ENCODE results near the gene TIAM1. TPM values are rescaled to one million over a fixed set of nuclear protein-coding genes. Genes with fewer than 3 reads are reported as not detected.

Gene TIAM1
- total RNA-seq, 2 donors from 2014 or later: 4.5 to 15.2 TPM

DNA sequence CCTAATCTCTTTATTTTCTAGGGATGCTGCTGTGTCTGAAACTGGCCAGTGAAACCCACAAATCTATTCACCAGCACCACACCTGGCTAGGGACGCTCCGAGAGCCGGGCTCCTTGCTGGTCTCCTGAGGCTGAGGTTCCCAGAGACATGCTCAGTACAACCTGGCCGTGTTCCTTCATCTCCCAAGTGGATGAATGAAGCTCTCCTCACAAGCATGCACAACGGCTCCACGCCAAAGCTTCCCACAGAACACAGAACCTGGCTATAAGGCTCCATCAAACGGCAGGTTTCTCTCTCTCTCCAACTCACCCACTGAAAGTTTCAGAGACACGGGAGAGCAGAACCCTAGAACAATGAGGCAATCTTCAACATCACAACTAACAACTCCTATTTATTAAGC lies 82.3 kb downstream of the TIAM1 start:
- Histone ChIP-seq H3K27me3 (replicated peaks; ENCODE audit: insufficient read depth) (no peaks in the 10 kb centered on the region), H3K36me3 (no peaks in the 10 kb centered on the region), H3K4me3 (no peak overlapping the region), H3K27ac (no peak overlapping the region), H3K9me3 (no peaks in the 10 kb centered on the region), H3K4me1 (ENCODE audit: control insufficient read depth in 1 of 2, low read depth in 2 of 2) (no peaks in the 10 kb centered on the region)
- no peak for ATAC-seq (ENCODE audit: insufficient number of reproducible peaks, low FRiP score, low read depth)
- no peak for TF ChIP-seq CTCF (IDR thresholded peaks at IDR 0.05)
- no peak for DNase-seq (ENCODE audit: low spot score)

DNA sequence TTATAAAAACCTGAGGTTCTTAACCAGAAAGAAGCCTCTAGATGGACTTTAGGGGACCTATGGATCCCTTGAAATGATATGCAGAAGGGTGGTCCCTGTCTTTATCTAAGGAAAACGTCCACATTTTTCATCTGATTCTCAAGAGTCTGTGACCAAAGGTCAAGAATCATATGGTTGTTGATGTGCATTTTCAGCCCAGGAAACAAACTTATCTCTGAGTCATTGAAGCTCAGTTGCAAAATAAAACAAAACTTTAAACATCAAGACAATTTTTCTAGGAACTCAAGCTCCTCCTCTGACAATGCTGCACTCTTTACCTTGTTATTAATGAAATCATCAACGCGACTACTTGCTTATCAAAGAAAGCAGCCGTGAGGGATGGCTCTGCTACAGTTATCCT lies 83.3 kb downstream of the TIAM1 start:
- no peak overlapping the region for H3K4me3 ChIP-seq
- no peaks in the 10 kb centered on the region for H3K9me3 ChIP-seq
- no peaks in the 10 kb centered on the region for H3K36me3 ChIP-seq
- DNase-seq (ENCODE audit: low spot score) (no peak), ATAC-seq (ENCODE audit: insufficient number of reproducible peaks, low FRiP score, low read depth) (no peak)
- H3K27ac ChIP-seq: no peak overlapping the region
- no peaks in the 10 kb centered on the region for H3K27me3 ChIP-seq (replicated peaks; ENCODE audit: insufficient read depth)
- TF ChIP-seq CTCF (IDR thresholded peaks at IDR 0.05): no peak
- H3K4me1 ChIP-seq (ENCODE audit: control insufficient read depth in 1 of 2, low read depth in 2 of 2): no peaks in the 10 kb centered on the region

GRCh38 chr21:31258073-31258472 lies 86.0 kb downstream of the TIAM1 start:
- no peaks in the 10 kb centered on the region for H3K27me3 ChIP-seq (replicated peaks; ENCODE audit: insufficient read depth)
- no peaks in the 10 kb centered on the region for H3K4me1 ChIP-seq (ENCODE audit: control insufficient read depth in 1 of 2, low read depth in 2 of 2)
- TF ChIP-seq CTCF (IDR thresholded peaks at IDR 0.05): no peak
- DNase-seq (ENCODE audit: low spot score): no peak
- no peaks in the 10 kb centered on the region for H3K36me3 ChIP-seq
- H3K9me3 ChIP-seq: no peaks in the 10 kb centered on the region
- ATAC-seq (ENCODE audit: insufficient number of reproducible peaks, low FRiP score, low read depth): no peak
- H3K27ac ChIP-seq: no peak overlapping the region
- no peak overlapping the region for H3K4me3 ChIP-seq

- H3K27me3 ChIP-seq (replicated peaks; ENCODE audit: insufficient read depth): no peaks in the 10 kb centered on the region
- DNase-seq (ENCODE audit: low spot score) (no peak), ATAC-seq (ENCODE audit: insufficient number of reproducible peaks, low FRiP score, low read depth) (no peak)
- H3K4me1 ChIP-seq (ENCODE audit: control insufficient read depth in 1 of 2, low read depth in 2 of 2): no peaks in the 10 kb centered on the region
- no peaks in the 10 kb centered on the region for H3K36me3 ChIP-seq
- TF ChIP-seq CTCF (IDR thresholded peaks at IDR 0.05): no peak
- no peak overlapping the region for H3K27ac ChIP-seq
- H3K4me3 ChIP-seq: no peak overlapping the region
- no peaks in the 10 kb centered on the region for H3K9me3 ChIP-seq
These were observed 86.8 kb downstream of the TIAM1 start for GRCh38 chr21:31257265-31257664.

DNA sequence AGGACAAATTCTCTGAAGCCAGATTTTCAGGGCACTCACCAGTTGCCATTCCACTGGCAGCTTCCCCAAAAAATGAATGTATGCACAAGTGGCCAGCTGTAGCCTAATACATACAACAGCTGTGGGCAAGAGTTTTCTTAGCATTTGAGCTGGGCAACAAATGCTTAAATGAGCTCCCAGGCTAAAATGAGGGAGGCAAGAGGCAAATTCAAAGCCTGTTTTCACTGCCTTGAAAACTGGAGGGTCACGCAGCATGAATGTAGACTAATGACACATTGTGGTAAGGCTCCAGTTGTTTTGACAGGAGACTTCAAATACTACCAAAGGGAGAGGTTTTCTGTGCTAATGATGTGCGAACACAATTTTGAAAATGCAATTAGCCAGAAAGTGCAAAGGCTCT lies 88.2 kb downstream of the TIAM1 start:
- H3K4me1 ChIP-seq (ENCODE audit: control insufficient read depth in 1 of 2, low read depth in 2 of 2): no peaks in the 10 kb centered on the region
- no peaks in the 10 kb centered on the region for H3K36me3 ChIP-seq
- no peak for ATAC-seq (ENCODE audit: insufficient number of reproducible peaks, low FRiP score, low read depth)
- no peak overlapping the region for H3K27ac ChIP-seq
- H3K9me3 ChIP-seq: no peaks in the 10 kb centered on the region
- no peak overlapping the region for H3K4me3 ChIP-seq
- no peak for TF ChIP-seq CTCF (IDR thresholded peaks at IDR 0.05)
- no peaks in the 10 kb centered on the region for H3K27me3 ChIP-seq (replicated peaks; ENCODE audit: insufficient read depth)
- no peak for DNase-seq (ENCODE audit: low spot score)

Data from thoracic aorta (tissue), 2 donors.